Epithelial cell of prostate (primary cell): ENCODE measurements around the gene VSIR.
A peak's percentile ranks its signal among the peaks of the same experiment; 100 is the strongest.

Experiments
- DNase-seq: peaks from one replicate; pipeline ENCODE4 v3.0.0-alpha.2; 2011; ENCODE audit warnings: low read depth, low spot score
- H3K27ac ChIP-seq: fragments of 450-650 bp; 2 replicates; pipeline ENCODE4 v1.5.1; 2017; ENCODE audit warnings: mild to moderate bottlenecking

Gene VSIR

DNA sequence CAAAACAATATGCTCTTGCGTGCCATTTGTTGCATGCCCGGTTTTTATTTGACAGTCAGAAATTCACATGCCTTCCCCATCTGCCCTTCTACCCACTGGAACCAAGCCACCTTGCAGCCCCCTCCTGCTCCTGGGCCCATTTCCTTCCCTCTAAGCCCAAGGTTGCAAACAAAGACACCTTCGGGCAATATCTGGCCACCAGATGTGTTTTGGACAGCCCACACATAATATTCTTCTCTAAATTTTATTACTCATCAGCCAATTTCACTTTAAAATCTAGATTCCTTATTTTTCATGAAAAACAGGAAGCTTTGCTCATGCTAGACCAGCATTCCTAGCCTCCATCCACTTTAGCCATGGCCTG, 35.5 kb downstream of the VSIR start:
- no peak overlapping the region for H3K27ac ChIP-seq
- DNase-seq: no peak

DNA sequence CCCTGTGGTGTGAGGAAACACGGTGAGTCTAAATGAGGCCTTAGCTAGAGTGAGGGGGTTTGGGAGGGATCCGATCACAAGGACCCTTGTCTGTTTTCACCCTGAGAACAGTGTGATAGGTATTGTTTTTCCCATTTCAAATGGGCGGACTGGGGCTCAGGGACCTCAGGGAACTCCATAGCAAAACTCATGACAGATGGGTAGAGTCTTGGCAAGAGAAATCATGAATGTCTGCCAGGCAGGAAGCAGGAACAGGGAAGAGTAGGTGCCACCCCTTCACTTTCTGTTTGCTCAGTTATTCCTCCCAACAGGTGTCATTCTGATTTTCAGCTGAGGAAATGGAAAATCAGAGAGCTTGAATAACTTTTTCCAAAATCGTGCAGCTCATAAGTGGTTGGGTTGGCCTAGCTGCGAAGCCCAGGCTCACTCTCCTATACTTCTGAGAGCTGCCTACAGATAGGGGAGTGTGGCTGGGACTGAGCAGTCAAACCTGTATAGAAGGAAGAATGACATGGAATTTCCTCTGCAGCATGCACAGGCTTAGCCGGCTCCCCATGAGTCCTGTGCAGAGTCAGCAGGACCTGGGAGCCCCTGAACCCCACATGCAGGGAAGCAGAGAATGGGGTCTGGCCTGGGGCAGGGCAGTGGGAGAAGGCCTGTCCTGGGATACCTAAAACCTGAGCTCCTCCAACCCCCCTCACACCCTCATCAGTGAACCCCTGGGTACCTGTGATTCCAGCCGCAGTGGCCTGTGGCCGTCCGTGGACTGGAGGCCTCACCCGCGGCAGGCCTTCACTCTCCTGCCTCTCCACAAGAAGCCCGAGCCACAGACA, 36.1 kb downstream of the VSIR start:
- H3K27ac ChIP-seq: no peak overlapping the region
- DNase-seq: no peak

DNA sequence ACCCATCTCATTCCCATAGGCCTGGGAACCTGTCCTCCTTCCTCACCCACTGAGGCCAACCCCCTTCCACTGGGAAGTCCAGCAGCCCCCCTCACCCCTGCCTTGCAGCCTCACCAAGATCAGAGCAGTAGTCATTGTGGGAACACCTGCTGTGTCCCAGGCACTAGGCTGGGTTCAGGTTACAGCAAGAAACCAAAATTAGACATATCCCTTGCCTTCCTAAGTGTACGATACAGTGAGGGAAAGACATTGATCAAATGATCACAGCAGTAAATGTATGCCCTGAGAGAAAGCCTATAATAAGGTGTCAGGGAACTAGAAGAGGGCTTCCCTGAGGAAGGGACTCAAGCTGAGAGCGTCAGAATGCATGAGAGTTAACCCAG, 36.8 kb downstream of the VSIR start:
- H3K27ac ChIP-seq: no peak overlapping the region
- no peak for DNase-seq

DNA sequence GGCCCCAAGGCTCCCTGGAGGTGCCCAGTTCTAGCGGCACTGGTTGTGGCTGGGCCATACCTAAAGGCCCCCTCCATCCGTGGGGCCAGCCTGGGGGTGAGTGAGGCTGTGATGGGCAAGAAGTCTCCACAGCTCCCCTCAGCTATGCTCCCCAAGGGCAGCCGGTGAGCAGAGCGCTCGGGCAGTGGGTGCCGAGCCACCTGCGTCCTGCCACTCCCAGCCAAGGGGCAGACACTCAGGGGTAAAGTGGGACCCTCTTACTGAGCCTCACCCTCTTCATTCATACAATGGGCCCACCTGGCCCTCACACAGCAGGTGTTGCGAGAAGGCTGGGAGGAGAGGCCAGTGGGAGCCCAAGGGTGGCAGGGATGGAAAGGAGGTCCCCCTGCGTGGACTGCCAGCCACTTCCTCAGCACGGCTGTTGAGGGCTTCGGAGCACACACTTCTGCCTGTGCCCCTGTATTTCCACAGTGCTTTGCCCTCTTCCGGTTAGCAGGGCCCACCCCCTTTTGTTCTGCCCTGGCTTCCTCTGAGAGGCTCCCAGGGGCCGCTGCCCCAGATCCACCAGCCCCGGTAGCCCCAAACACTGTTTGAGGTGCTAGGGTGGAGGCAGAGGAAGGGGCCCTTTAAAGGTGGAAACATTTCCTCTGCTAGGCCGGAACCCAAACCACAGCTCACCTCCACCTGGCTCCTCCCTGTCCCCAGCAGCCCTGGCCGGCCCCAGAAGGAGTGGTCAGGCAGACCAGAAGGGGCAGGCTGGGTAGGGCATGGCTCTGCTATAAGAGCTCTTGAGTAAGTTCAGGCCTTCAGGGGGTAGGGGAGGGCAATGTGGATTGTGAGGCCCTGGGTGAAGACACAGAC, 37.4 kb downstream of the VSIR start:
- H3K27ac ChIP-seq: no peak overlapping the region
- no peak for DNase-seq

DNA sequence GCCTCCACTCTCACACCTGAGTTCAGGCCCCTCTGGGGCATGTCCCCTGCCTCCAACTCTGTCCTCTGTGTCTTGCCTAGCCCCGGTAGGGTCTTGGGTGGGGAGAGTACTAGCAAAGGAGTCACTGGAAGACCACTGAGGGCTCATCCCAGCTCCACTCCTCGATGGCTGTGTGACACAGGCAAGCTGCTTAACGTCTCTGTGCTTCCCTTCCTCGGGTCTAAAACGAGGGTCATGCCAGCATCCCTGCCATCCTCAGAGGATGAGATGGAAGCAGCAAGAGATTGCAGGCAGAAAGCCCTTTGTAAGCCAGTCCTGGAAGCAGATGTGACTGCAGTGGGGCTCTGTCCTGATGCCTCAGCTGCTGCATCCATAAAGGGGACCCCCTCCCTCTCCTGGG, 38.5 kb downstream of the VSIR start:
- no peak for DNase-seq
- H3K27ac ChIP-seq: no peak overlapping the region

DNA sequence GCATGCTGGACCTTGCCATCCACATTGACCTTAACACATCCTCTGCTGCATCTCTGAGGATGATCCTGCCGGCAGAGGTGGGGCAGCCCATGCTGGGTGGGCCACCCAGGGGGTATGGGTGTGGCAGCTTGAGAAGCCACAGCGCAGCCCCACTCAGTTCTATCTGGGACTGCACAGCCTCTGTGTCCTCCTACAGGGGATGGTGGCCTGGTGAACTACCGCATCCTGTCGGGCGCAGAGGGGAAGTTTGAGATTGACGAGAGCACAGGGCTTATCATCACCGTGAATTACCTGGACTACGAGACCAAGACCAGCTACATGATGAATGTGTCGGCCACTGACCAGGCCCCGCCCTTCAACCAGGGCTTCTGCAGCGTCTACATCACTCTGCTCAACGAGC, 41.5 kb downstream of the VSIR start:
- DNase-seq: no peak
- no peak overlapping the region for H3K27ac ChIP-seq

DNA sequence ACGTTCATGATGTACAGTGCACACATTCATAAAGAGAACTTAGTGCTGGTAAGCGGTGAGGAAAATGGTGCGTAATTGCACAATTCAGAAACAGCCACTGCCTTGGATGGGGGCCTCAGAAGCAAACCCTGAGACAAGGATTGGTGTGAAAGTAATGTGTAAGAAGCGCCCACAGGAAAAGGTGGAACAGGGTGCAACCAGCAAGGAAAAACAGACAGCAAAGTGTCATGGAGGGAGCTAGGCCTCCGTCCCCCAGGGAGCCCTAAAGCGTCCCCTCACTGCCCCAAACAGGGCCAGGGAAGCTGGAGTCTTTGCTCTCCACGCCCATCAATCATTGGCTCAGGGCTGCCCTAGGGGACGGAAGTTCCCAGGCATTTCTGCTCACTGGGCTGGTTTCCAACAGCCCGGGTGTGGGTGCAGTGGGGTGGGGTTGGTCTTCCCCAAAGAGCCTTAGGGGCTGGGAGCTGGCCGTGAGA, 44.1 kb downstream of the VSIR start:
- peak; percentile 50 for DNase-seq
- no peak overlapping the region for H3K27ac ChIP-seq

DNA sequence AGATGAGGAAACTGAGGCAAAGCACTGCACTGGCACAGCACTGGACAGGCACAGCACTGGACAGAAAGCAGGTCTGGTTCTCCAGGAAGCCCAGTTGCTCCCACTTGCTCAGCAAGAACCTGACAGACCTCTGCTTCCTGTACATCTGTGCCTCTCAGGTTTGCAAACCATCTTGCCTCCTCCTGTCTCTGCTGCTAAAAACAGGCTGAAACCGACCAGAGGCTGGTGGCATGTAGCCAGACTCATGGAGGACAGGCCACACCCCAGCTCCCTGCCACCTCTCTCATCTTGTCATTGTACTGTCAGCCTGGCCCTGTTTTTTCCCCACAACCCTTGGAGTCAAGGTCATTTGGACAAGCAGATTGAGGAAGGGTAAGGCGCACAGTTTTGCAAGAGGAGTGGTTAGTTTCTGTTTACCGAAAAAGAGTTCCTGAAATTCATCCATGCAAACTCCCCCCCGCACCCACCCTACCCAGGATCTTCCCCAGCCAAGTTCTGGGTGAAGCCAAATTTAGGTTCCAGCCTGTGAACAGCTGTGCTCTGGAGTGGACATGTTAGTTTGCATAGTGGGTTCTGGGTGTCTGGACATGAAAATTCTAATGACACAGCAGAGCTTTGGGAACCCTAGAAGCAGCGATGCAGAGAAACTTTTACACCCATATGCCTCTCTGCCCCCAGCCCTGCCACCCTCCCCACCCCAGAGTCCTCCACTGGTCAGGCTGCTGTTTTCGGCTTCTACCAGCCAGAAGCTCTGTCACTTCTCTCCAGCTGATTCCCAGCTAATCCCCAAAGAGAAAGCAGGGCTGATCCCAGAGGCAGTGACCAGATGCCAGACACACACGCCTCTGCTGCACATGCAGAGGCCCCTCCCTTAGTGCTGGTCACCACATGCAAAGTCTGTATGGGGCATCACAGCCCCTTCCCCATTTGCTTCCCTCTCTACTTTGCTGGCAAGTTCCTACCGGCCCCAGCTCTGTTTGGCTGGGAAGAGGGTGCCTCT, 45.3 kb downstream of the VSIR start:
- no peak for DNase-seq
- no peak overlapping the region for H3K27ac ChIP-seq

DNA sequence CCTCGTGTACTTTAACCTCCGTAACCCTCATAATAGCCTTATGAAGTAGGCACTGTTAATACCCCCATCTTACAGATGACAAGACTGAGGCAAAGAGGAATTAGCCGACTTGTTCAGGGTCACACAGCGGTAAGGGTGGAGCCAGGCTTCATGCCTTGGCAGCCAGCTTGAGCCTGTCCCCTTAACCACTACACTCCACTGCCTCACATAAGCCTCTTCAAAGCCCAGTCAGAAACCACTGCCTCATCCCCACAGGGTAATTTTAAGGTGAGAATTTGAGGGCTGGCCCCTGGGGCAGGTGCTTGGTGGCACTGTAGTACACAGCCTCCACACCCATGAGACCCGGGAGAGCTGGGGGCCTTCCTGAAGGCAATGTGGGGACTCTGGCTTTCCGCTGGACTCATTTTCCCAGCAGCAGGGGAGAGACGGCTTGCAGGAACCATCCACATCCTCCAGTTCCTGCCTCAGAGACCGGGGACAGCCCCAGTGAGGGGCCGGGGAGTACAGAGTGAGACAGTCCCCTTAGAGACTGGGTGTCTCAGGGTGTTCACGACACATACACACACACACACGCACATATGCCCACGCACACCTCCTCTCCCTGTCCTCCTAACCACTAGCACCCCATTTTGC, 46.1 kb downstream of the VSIR start:
- H3K27ac ChIP-seq: no peak overlapping the region
- DNase-seq: no peak

DNA sequence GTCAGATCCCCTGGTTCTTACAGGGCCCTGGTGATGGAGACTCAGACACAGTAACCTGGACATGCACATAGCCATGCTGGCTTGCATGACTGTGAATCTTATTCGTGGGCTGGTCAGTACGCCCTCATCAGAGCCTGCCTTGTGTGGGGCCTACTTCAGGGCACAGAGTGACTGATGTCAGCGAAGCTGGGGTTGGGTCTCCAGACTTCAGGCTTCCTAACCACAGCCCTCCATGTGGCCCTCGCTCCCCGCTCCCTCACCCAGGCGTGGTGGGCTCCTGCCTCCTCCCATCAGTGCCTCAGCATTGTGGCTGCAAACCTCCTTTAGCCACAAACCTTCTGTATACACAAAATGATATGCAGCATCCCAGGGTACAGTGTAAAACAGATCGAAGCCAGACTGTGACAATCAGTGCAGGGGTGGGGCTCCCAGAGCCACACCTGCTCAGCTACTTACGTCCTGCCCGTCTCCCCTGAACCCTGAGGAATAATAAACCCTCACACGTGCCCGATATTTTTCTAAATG, 46.7 kb downstream of the VSIR start:
- H3K27ac ChIP-seq: no peak overlapping the region
- no peak for DNase-seq

DNA sequence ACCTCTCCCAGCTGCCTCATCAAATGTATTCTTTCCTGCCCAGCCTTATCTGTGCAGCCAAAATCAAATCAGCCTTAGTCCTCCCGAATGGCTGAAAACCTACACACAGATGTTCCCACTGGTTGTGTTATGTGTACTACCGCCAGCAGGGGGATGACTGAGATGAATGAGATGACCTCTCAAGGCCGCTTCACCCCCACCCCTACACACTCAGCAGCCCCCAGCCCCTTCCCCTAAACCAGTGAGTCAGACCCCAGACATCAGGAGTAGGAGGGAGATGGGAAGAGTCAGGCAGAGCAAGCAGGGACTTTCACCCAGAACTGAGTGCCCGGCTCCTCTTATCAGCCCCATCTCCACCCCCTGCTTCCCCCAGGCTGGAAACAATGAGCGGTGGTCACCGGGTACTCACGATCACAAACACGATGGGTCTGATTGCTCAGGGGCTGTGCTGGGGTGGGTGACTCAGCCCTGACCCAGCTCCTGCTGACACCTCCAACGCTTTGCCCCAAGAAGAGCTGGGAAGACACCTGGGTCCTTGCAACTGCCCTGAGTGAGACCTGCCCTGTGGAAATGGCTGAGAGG, 47.2 kb downstream of the VSIR start:
- no peak for DNase-seq
- no peak overlapping the region for H3K27ac ChIP-seq

DNA sequence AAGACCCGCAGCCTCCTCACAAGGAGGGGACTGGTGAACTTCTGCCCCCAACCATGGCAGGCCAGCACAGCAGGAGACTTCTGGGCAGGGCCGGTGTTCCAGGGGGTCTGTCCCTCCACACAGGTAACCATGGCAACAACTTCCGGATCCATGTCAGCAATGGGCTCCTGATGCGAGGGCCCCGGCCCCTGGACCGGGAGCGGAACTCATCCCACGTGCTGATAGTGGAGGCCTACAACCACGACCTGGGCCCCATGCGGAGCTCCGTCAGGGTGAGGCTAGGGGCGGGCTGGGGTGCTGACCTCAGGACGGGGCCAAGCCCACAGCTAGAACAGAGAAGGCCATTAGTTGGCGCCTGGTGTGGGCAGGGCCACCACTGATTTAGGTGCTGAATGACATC, 48.1 kb downstream of the VSIR start:
- H3K27ac ChIP-seq: no peak overlapping the region
- DNase-seq: no peak

DNA sequence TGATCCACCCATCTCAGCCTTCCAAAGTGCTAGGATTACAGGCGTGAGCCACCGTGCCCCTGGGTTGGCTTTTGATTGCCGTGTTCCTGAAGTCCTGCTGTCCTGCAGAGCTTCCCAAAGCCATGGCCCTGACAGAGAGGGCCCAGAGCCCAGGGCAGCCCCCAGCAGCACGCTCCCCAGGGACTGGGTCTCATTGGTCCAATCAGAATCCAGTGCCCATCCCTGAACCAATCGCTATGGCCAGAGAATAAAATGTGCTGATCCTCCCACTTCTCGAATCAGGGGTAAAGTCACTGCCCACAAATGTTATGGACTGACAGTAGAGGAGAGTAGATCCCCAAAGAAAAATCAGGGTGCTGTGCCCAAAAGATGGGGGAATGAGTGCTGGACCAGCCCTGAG, 48.8 kb downstream of the VSIR start:
- H3K27ac ChIP-seq: no peak overlapping the region
- no peak for DNase-seq

DNA sequence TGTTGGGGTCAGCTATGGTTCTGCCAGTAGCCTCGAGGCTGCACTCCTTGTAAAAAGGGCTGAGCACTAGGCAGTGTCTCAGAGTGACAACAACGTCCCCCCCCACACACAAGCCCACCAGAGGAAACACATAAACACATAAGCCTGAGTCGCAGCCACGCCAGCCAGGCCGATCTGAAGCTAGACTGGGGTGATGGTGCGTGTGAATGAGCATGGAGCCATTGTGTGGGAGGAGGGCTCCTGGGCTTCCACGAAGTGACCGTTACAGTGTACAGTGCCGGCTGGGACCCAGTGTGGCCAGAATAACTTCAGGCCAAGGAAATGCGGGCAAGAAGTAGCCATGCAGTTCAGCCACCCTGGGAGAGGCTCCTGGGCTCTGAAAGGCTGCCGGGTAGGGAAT, 50.0 kb downstream of the VSIR start:
- no peak for DNase-seq

DNA sequence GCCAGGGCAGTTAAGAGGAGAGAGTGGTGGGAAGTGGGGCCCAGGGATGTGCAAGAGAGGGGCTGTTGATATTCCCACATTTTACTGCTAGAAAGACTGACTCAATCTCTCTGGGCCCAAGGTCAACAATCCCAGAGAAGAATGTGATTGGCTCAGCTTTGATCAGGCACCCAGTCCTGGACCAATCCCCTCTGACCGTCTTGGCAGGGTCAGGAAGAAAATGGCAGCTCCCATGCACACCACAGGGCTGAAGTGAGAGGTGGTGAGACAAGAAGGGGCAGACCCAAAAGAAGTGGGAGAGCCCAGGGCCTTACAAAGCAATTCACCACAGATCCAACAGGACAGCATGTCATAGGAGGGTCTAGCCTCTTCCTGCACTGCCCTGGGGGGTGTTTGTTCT, 50.5 kb downstream of the VSIR start:
- DNase-seq: no peak
- H3K27ac ChIP-seq: no peak overlapping the region

More for the DNA sequence above, 50.0 kb downstream of the VSIR start:
- no peak overlapping the region for H3K27ac ChIP-seq

DNA sequence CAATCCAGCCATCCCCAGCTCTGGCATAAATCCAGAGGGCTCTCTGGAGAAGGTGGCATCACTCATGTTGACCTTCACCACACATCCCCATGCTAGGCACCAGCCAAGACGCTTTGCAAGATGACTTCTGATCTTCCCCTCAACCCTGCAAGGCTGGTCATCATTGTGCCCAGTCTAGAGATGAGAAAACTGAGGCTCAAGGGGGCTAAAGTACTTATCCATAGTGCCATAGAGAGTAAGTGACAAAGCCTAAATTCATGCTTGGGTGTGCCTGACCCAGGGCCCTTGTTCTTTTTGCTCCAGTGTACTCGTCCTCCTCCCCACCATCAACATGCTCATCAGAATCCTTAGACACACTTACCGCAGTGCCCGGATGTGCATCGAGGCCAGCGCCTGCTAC, 52.0 kb downstream of the VSIR start:
- no peak for DNase-seq
- H3K27ac ChIP-seq: no peak overlapping the region

DNA sequence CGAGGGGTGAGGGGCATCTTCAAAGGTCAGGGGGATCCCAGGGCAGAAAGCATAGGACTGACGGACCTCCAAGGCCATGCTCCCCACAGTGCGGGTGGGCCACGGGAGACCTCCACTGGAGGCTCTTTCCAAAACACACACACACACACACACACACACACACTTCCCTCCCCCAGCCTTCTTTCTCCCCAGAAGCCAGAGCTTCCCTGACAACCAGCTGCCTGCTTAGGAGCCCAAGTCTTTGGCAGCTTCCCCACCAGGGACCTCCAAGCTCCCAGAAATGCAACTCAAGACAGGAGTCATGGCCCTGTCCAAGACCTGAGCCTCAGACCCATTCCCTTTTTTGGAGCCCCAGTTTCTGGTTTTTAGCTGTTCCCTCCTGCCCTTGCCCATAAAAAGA, 53.0 kb downstream of the VSIR start:
- DNase-seq: no peak
- H3K27ac ChIP-seq: no peak overlapping the region

DNA sequence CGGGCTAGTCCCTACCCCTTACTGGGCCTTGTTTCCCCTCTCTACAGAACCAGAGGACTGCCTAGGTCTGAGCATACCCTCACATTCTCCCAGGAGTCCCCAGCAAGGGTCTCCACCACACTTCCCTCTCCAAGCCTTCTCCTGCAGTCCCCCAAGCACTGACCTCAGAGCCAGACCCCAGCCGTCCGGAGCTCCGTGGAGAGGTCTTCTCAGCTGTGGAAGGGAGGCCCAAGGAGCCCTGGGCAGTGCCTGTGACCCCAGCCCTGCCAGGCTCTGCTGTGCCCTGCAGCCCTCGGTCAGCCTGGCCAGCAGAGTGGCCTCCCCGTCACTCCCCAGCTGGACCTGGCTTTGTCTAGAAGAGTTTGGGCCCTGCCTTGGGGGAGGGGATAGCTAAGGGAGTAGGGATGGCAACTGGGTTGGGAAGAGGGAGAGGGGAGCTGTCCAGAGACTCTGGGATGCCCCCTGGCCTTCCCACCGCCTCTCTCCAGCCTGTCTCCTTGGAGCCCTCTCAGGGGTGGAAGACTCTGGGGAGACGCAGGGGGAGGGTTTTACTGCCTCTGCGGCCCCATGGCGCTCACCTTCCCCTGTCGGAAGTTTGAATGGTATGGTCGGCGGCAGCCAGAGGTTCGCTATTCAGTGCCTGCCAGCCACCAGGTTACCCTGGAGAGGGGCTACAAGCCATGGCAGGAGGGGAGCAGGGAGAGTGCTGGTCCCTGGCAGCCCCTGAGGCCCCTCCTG, 53.7 kb downstream of the VSIR start, which contains the start of gene C10orf105:
Gene C10orf105 (minus strand): TSS at position 315 of the 738 bp plus-strand sequence. CDS start 3,441 bp downstream, outside the sequence.
- no peak for DNase-seq
- no peak within 1 kb of the TSS for H3K27ac ChIP-seq
